Measurements from ENCODE around the gene RBM38. TPM values are rescaled to one million over a fixed set of nuclear protein-coding genes. Genes with fewer than 3 reads are reported as not detected.

RBM38 gene
- total and polyA plus RNA-seq, 2 of the 13 experiments (the other 11 are each of a cell fraction or from before 2014, with no cell fraction given): 24.2 to 34.2 TPM

- TF ChIP-seq ZNF576 (CRISPR knock-in tag; IDR thresholded peaks at IDR 0.05) (no peak), ZNF317 (CRISPR knock-in tag; IDR thresholded peaks at IDR 0.05) (no peak), HMG20B (CRISPR knock-in tag; conservative IDR thresholded peaks at IDR 0.05) (peak; percentile 60; the same call in 1 of the 2 replicates), IRX3 (CRISPR knock-in tag; IDR thresholded peaks at IDR 0.05; ENCODE audit: borderline replicate concordance, low read depth) (no peak), ARID4A (CRISPR knock-in tag; IDR thresholded peaks at IDR 0.05; ENCODE audit: borderline replicate concordance) (peak; percentile 63; the same call in 1 of the 2 replicates), THAP11 (CRISPR knock-in tag; IDR thresholded peaks at IDR 0.05) (peak; percentile 59; the same call in 1 of the 2 replicates), ZNF614 (CRISPR knock-in tag; IDR thresholded peaks at IDR 0.05; ENCODE audit: borderline replicate concordance) (no peak), RAD21 (CRISPR knock-in tag; IDR thresholded peaks at IDR 0.05) (0 out of 2 replicates have a peak, but pooled peaks have one; percentile 14), ZNF276 (CRISPR knock-in tag; IDR thresholded peaks at IDR 0.05; ENCODE audit: low read depth) (no peak), ZNF691 (CRISPR knock-in tag; IDR thresholded peaks at IDR 0.05; ENCODE audit: borderline replicate concordance, low read depth) (no peak), PITX1 (CRISPR knock-in tag; IDR thresholded peaks at IDR 0.05) (peak; percentile 76), YEATS2 (CRISPR knock-in tag; IDR thresholded peaks at IDR 0.05; ENCODE audit: borderline replicate concordance) (peak; percentile 55; the same call in 1 of the 2 replicates), FOXC1 (CRISPR knock-in tag; IDR thresholded peaks at IDR 0.05; ENCODE audit: borderline replicate concordance) (no peak), IRF1 (CRISPR knock-in tag; IDR thresholded peaks at IDR 0.05; ENCODE audit: low read depth) (no peak), ZFP91 (CRISPR knock-in tag; IDR thresholded peaks at IDR 0.05; ENCODE audit: borderline replicate concordance) (peak; percentile 84), ZNF616 (CRISPR knock-in tag; IDR thresholded peaks at IDR 0.05; ENCODE audit: low read depth) (0 out of 2 replicates have a peak, but pooled peaks have one; percentile 21)
Measured at GRCh38 chr20:57435498-57436222, 44.5 kb downstream of the RBM38 start (continued).
